GM21367 (cell line): ENCODE measurements around the gene KDF1.

ENCODE experiments used
- ATAC-seq: cut with Tn5 transposase; IDR thresholded peaks from one replicate; pipeline ENCODE4 v1.9.1; 2021; ENCODE audit not compliant: unreplicated experiment

Gene KDF1

DNA sequence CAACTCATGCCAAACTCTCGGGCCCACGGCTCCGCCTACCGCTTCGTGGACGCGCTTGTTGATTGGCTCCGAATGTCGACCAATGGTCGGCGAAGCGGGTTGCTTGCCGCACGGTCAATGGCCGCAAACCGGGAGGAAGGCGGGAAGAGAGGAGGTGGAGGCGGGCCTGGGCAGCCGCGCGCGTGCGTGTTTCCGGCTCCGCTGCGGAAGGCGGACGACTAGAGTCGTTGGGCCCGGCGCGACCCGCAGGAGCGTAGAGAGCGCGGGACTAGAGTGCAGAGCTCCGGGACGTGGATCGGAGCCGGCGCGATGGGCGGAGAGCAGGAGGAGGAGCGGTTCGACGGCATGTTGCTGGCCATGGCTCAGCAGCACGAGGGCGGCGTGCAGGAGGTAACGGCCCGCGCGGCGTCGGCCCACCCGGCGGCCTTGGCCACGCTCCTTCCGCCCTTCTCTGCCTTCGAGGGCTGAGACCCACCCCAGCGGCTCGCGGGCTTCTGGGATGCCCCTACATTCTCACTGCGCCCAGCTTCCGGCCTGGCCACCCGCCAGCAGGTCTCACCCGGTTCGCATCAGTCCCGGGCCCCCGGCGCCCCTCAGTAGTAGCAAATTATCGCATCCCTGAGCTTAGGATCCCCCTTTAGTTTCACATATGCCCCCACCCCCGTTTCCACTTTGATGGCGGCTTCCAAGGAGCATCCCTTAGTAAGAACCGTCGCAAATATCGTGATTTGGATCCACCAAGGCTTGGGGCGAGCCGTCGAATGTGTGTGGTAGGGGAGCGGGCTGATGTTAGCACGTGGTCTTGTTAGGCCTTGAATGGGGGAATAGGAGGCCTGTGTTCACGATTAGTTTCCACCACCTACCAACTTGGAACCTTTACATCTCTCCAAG, 38.5 kb downstream of the KDF1 start, which contains the start of gene NUDC:
NUDC (plus strand) TSS at position 204 of the 891 bp plus-strand sequence; CDS start at position 310, 106 bp downstream.
- peak; percentile 86 for ATAC-seq

GRCh38 chr1:26921126-26921539, 39.1 kb downstream of the KDF1 start:
- no peak for ATAC-seq

GRCh38 chr1:26915204-26915842, 44.9 kb downstream of the KDF1 start:
- no peak for ATAC-seq

GRCh38 chr1:26913754-26914619, 46.3 kb downstream of the KDF1 start, which contains the start of gene NR0B2:
NR0B2 (minus strand) TSS chr1:26913975; CDS start chr1:26913940, 35 bp downstream.
- ATAC-seq = no peak

GRCh38 chr1:26913389-26913753, 46.9 kb downstream of the KDF1 start:
- no peak for ATAC-seq

DNA sequence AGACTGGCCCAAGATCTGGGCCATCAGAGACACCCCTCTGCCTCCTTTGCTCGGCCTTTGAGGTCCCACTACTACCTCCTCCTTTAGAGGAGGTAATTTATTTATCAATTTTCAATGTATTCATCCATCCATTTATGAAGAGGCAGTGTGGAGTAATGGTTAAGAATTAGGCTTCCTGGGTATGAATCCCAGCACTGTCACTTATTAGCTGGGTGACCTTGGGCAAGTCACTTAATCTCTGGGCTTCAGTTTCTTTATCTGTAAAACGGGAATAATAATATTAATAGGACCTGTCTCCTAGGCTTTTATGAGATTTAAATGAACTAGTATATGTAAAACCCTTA, 48.1 kb downstream of the KDF1 start:
- ATAC-seq = no peak

DNA sequence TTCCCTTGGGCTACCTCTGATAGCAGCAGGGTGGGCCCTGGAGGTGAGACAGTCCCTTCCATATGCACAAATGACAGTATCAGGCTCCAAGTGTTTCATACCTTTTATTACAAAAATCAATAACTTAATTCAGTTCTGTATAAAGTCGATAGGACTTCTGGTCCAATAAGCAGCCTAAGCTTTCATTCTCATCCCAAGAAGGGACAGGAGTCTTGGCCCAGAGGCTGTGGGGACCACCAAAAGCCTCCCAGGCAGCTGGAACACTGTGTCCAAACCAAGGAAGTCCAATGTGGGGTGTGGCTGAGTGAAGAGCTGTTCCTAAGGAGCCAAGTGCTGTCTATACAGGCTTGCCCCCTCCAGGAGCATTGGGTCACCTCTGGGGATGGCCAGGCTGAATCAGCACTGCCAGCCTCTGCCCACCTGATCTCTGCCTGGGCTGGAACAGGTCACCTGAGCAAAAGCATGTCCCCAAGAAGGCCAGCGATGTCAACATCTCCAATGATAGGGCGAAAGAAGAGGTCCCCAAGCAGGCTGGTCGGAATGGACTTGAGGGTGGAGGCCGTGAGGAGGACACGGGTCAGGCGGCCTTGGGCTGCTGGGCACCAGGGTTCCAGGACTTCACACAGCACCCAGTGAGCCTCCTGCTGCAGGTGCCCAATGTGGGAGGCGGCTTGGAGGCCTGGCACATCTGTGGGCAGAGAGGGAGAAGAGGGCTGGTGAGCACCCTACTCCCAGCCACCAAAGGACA, 48.7 kb downstream of the KDF1 start:
- no peak for ATAC-seq

- ATAC-seq = no peak
Observed at GRCh38 chr1:26910343-26911160, 49.7 kb downstream of the KDF1 start.

- ATAC-seq = no peak
Observed at GRCh38 chr1:26909951-26910342, 50.3 kb downstream of the KDF1 start.

DNA sequence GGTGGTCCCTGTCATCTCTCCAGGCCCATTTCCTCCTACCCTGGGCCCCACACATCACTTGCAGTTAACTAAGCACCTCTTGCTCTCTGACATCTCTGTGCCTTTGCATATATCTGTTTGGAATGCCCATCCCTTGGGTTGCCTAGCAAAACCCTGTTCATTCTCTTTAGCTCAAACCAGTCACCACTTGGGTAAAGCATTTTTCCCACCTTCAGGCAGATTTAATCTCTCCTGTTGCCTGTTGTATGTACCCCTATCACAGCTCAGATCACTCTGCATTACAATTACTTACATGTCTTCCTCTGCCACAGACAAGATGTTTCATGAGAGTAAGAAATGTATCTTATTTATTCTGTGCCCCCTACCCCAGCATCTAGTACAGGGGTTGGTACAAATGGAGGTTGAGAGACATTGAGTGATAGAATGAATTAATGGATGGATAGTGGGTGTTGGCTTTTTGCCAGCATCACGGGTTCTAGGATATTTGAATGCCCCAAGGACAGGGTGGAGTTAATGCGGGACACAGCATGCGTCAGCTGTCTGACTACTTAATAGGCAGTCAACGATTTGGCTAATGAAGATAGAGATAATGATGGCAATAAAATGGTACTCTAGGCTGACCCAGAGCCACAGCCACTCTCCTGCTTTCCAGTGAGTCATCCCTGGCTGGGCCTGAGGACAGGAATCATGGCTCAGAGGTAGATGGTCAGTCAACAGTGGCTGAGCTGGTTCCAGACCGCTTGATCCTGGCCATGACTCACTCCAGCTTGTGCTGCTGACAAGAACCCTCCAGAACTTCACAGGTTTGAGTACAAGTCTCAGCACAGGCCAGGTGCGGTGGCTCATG, 53.0 kb downstream of the KDF1 start:
- ATAC-seq = no peak

DNA sequence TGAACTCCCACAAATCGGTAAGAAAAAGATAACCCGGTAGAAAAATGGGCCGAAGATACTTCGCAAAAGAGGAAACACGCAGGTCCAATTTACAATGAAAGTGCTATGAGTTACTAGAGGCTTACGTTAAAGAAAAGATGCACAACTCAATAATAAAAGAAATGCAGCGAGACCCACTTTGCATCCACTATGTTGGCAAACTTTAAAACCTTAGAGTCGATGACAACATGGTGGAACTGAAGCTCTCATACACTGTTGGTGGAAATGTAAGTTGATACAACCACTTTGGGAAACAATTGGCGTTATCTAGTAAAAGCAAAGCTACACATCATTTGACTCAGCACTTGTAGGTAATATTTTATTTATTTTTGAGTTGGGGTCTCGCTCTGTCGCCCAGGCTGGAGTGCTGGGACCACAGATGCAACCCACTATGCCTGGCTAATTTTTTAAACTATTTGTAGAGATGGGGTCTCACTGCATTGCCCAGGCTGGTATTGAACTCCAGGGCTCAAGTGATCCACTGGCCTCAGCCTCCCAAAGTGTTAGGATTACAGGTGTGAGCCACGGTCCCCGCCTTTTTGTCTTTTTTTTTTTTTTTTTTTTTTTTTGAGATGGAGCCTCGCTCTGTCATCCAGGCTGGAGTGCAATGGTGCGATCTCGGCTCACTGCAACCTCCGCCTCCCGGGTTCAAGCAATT, 59.3 kb downstream of the KDF1 start:
- ATAC-seq = no peak

GRCh38 chr1:26900001-26900814, 60.1 kb downstream of the KDF1 start, which contains the start of gene GPATCH3:
GPATCH3 (minus strand) TSS chr1:26900467; CDS start chr1:26900442, 25 bp downstream.
- ATAC-seq = peak; percentile 79
